NCI-H510A treated with DMSO at 0.1 percent for 48 hours (cell line): ENCODE measurements around the gene MEX3A.
A peak's percentile ranks its signal among the peaks of the same experiment; 100 is the strongest.
"Not testable (repeated sequence)": the region's sequence is repeated elsewhere in the genome, so short reads cannot be mapped to it uniquely, and the experiment has no call there.

ENCODE experiments used
- DNase-seq: peaks from one replicate; lab custom pipeline; 2025; lab: John Stamatoyannopoulos, UW

The MEX3A gene

GRCh38 chr1:156082309-156083091 is at the start of gene MEX3A:
MEX3A (minus strand) TSS chr1:156082465; CDS start chr1:156081998, 467 bp downstream.
- DNase-seq: peak; percentile 86

GRCh38 chr1:156130578-156130942 is 48.3 kb upstream of the MEX3A start:
- no peak for DNase-seq

- DNase-seq: peak; percentile 79
These were observed 47.7 kb upstream of the MEX3A start for GRCh38 chr1:156129687-156130577.

GRCh38 chr1:156128654-156129597 is 46.7 kb upstream of the MEX3A start:
- no peak for DNase-seq

- no peak for DNase-seq
These were observed 46.0 kb upstream of the MEX3A start for GRCh38 chr1:156128308-156128653.

GRCh38 chr1:156126630-156127534 is 44.6 kb upstream of the MEX3A start:
- no peak for DNase-seq

- DNase-seq: no peak
These were observed 43.9 kb upstream of the MEX3A start for GRCh38 chr1:156126043-156126629.

- not testable (repeated sequence) for DNase-seq
These were observed 43.3 kb upstream of the MEX3A start for GRCh38 chr1:156125544-156125943.

- DNase-seq: peak; percentile 23
These were observed 42.6 kb upstream of the MEX3A start for GRCh38 chr1:156124557-156125483.

- DNase-seq: peak; percentile 99
These were observed 41.3 kb upstream of the MEX3A start for GRCh38 chr1:156123356-156124196.

GRCh38 chr1:156122519-156123355 is 40.5 kb upstream of the MEX3A start:
- peak; percentile 54 for DNase-seq

- no peak for DNase-seq
These were observed 39.8 kb upstream of the MEX3A start for GRCh38 chr1:156122086-156122485.

- DNase-seq: no peak
These were observed 39.2 kb upstream of the MEX3A start for GRCh38 chr1:156121457-156121856.

GRCh38 chr1:156121005-156121404 is 38.7 kb upstream of the MEX3A start:
- not testable (repeated sequence) for DNase-seq

GRCh38 chr1:156120318-156120717 is 38.1 kb upstream of the MEX3A start:
- no peak for DNase-seq

GRCh38 chr1:156119503-156120209 is 37.4 kb upstream of the MEX3A start:
- DNase-seq: no peak
